WTC11 (cell line): ENCODE data around the gene LMAN2L. TPM values are rescaled to one million over a fixed set of nuclear protein-coding genes. Genes with fewer than 3 reads are reported as not detected.

ENCODE experiments used
- ATAC-seq: fragments of 200-7000 bp; cut with Tn5 transposase; 2 replicates; pipeline ENCODE4 v1.10.0; 2021; ENCODE audit warnings: mild to moderate bottlenecking, moderate library complexity
- CTCF ChIA-PET: fragments of 300-600 bp; sonication (Branson Sonifier 250); formaldehyde crosslinking; loops from one replicate; lab custom pipeline; 2021; ENCODE audit warnings: antibody characterized with exemption; lab: Charles Lee
- POLR2A ChIA-PET: fragments of 350-600 bp; sonication (Branson Sonifier 250); formaldehyde crosslinking; loops from one replicate; lab custom pipeline; 2021; ENCODE audit warnings: antibody characterized with exemption; lab: Charles Lee
- DNase-seq: peaks from one replicate; pipeline ENCODE4 v3.0.0; 2021; ENCODE audit warnings: low spot score
- H3K27ac Mint-ChIP-seq: 2 replicates; pipeline ENCODE4 v1.8.0; 2021; ENCODE audit warnings: mixed read lengths
- H3K27me3 Mint-ChIP-seq: 2 replicates; pipeline ENCODE4 v1.8.0; 2021; ENCODE audit warnings: low read depth, mild to moderate bottlenecking, moderate library complexity, mixed read lengths
- H3K36me3 Mint-ChIP-seq: 2 replicates; pipeline ENCODE4 v1.8.0; 2021; ENCODE audit warnings: mixed read lengths
- H3K4me1 Mint-ChIP-seq: 2 replicates; pipeline ENCODE4 v1.8.0; 2022; ENCODE audit warnings: mixed read lengths
- H3K4me3 Mint-ChIP-seq: 2 replicates; pipeline ENCODE4 v1.8.0; 2021; ENCODE audit warnings: mild to moderate bottlenecking, moderate library complexity, mixed read lengths
- H3K9me3 Mint-ChIP-seq: 2 replicates; pipeline ENCODE4 v1.8.0; 2021; ENCODE audit warnings: mixed read lengths
- ELF4 ChIP-seq: sonication (generic); formaldehyde crosslinking; IDR thresholded peaks from 2 replicates; pipeline ENCODE4 v1.8.1; 2022; ENCODE audit warnings: low read depth, mild to moderate bottlenecking, moderate library complexity, missing genetic modification reagents
- ESRRA ChIP-seq: sonication (generic); formaldehyde crosslinking; IDR thresholded peaks from 2 replicates; pipeline ENCODE4 v1.8.1; 2022; ENCODE audit warnings: mild to moderate bottlenecking, missing genetic modification reagents, borderline replicate concordance
- ETV6 ChIP-seq: sonication (generic); formaldehyde crosslinking; IDR thresholded peaks from 2 replicates; pipeline ENCODE4 v1.8.1; 2022; ENCODE audit warnings: mild to moderate bottlenecking, missing genetic modification reagents
- FOXJ3 ChIP-seq: sonication (generic); formaldehyde crosslinking; IDR thresholded peaks from 2 replicates; pipeline ENCODE4 v1.9.0; 2021; ENCODE audit warnings: missing genetic modification reagents, mild to moderate bottlenecking, borderline replicate concordance
- IRF2 ChIP-seq: sonication (generic); formaldehyde crosslinking; IDR thresholded peaks from 2 replicates; pipeline ENCODE4 v1.8.0; 2022; ENCODE audit warnings: low read depth, missing genetic modification reagents, borderline replicate concordance
- RELA ChIP-seq: sonication (generic); formaldehyde crosslinking; IDR thresholded peaks from 2 replicates; pipeline ENCODE4 v1.8.1; 2022; ENCODE audit warnings: missing genetic modification reagents, mild to moderate bottlenecking, borderline replicate concordance
- SP1 ChIP-seq: sonication (generic); formaldehyde crosslinking; conservative IDR thresholded peaks from 2 replicates; pipeline ENCODE4 v1.8.1; 2022; ENCODE audit warnings: missing genetic modification reagents
- ZNF219 ChIP-seq: sonication (generic); formaldehyde crosslinking; IDR thresholded peaks from 2 replicates; pipeline ENCODE4 v1.8.0; 2023; ENCODE audit warnings: missing genetic modification reagents, mild to moderate bottlenecking, borderline replicate concordance
- ZNF317 ChIP-seq: sonication (generic); formaldehyde crosslinking; IDR thresholded peaks from 2 replicates; pipeline ENCODE4 v1.8.1; 2023; ENCODE audit warnings: low read depth, mild to moderate bottlenecking, moderate library complexity, missing genetic modification reagents, borderline replicate concordance
- total RNA-seq: library from RNA; stranded (reverse); gene quantifications from 3 replicates; pipeline ENCODE4 v1.2.3, GENCODE V29; 2021
- TF ChIP-seq, protein P1 (sequence below): fragments of 250-450 bp; sonication (Bioruptor Pico); IDR thresholded peaks from 2 replicates; pipeline ENCODE4 v1.9.0; 2021; ENCODE audit warnings: mild to moderate bottlenecking, borderline replicate concordance
- TF ChIP-seq, protein P2 (sequence below): sonication (generic); formaldehyde crosslinking; IDR thresholded peaks from 2 replicates; pipeline ENCODE4 v1.8.0; 2023; ENCODE audit warnings: mild to moderate bottlenecking, missing genetic modification reagents
- TF ChIP-seq, protein P3 (sequence below): sonication (generic); formaldehyde crosslinking; IDR thresholded peaks from 2 replicates; pipeline ENCODE4 v1.8.1; 2022; ENCODE audit warnings: low read depth, mild to moderate bottlenecking, moderate library complexity, missing genetic modification reagents, borderline replicate concordance
- TF ChIP-seq, protein P4 (sequence below): fragments of 250-450 bp; sonication (Bioruptor Pico); IDR thresholded peaks from 2 replicates; pipeline ENCODE4 v1.9.0; 2021; ENCODE audit warnings: moderate library complexity, mild to moderate bottlenecking, inconsistent platforms, borderline replicate concordance
- TF ChIP-seq, protein P5 (sequence below): sonication (generic); formaldehyde crosslinking; IDR thresholded peaks from 2 replicates; pipeline ENCODE4 v1.8.0; 2023; ENCODE audit warnings: missing genetic modification reagents, mild to moderate bottlenecking, borderline replicate concordance
- TF ChIP-seq, protein P6 (sequence below): sonication (generic); formaldehyde crosslinking; IDR thresholded peaks from 2 replicates; pipeline ENCODE4 v1.8.0; 2022; ENCODE audit warnings: mild to moderate bottlenecking, missing genetic modification reagents
- TF ChIP-seq, protein P7 (sequence below): sonication (generic); formaldehyde crosslinking; conservative IDR thresholded peaks from 2 replicates; pipeline ENCODE4 v1.8.1; 2023; ENCODE audit warnings: mild to moderate bottlenecking, low read depth, missing genetic modification reagents, moderate library complexity

The LMAN2L gene
- total RNA-seq, 1 experiment from 2014 or later, result 13.5 TPM

DNA sequence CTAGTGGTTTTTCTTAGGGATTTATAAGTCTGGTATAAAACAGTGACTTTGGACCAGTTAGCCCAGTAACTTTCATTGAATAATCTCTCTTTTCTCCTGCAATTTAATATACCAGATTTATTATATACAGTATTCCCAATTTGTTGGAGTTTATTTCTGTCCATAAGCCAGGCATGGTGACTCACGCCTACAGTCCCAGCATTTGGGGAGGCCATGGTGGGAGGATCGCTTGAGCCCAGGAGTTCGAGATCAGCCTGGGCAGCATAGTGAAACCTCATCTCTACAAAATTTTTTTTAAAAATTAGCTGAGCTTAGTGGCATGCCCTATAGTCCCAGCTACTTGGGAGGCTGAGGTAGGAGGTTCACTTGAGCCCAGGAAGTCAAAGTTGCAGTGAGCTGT is 47.5 kb upstream of the LMAN2L start (continued):
- TF ChIP-seq, protein P1, sequence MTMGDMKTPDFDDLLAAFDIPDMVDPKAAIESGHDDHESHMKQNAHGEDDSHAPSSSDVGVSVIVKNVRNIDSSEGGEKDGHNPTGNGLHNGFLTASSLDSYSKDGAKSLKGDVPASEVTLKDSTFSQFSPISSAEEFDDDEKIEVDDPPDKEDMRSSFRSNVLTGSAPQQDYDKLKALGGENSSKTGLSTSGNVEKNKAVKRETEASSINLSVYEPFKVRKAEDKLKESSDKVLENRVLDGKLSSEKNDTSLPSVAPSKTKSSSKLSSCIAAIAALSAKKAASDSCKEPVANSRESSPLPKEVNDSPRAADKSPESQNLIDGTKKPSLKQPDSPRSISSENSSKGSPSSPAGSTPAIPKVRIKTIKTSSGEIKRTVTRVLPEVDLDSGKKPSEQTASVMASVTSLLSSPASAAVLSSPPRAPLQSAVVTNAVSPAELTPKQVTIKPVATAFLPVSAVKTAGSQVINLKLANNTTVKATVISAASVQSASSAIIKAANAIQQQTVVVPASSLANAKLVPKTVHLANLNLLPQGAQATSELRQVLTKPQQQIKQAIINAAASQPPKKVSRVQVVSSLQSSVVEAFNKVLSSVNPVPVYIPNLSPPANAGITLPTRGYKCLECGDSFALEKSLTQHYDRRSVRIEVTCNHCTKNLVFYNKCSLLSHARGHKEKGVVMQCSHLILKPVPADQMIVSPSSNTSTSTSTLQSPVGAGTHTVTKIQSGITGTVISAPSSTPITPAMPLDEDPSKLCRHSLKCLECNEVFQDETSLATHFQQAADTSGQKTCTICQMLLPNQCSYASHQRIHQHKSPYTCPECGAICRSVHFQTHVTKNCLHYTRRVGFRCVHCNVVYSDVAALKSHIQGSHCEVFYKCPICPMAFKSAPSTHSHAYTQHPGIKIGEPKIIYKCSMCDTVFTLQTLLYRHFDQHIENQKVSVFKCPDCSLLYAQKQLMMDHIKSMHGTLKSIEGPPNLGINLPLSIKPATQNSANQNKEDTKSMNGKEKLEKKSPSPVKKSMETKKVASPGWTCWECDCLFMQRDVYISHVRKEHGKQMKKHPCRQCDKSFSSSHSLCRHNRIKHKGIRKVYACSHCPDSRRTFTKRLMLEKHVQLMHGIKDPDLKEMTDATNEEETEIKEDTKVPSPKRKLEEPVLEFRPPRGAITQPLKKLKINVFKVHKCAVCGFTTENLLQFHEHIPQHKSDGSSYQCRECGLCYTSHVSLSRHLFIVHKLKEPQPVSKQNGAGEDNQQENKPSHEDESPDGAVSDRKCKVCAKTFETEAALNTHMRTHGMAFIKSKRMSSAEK, result no peak
- TF ChIP-seq ELF4 (CRISPR knock-in tag), result no peak
- TF ChIP-seq, protein P2, sequence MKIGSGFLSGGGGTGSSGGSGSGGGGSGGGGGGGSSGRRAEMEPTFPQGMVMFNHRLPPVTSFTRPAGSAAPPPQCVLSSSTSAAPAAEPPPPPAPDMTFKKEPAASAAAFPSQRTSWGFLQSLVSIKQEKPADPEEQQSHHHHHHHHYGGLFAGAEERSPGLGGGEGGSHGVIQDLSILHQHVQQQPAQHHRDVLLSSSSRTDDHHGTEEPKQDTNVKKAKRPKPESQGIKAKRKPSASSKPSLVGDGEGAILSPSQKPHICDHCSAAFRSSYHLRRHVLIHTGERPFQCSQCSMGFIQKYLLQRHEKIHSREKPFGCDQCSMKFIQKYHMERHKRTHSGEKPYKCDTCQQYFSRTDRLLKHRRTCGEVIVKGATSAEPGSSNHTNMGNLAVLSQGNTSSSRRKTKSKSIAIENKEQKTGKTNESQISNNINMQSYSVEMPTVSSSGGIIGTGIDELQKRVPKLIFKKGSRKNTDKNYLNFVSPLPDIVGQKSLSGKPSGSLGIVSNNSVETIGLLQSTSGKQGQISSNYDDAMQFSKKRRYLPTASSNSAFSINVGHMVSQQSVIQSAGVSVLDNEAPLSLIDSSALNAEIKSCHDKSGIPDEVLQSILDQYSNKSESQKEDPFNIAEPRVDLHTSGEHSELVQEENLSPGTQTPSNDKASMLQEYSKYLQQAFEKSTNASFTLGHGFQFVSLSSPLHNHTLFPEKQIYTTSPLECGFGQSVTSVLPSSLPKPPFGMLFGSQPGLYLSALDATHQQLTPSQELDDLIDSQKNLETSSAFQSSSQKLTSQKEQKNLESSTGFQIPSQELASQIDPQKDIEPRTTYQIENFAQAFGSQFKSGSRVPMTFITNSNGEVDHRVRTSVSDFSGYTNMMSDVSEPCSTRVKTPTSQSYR (CRISPR knock-in tag), result no peak
- no peak for TF ChIP-seq ZNF317 (CRISPR knock-in tag)
- TF ChIP-seq ESRRA, result no peak
- TF ChIP-seq, protein P3, sequence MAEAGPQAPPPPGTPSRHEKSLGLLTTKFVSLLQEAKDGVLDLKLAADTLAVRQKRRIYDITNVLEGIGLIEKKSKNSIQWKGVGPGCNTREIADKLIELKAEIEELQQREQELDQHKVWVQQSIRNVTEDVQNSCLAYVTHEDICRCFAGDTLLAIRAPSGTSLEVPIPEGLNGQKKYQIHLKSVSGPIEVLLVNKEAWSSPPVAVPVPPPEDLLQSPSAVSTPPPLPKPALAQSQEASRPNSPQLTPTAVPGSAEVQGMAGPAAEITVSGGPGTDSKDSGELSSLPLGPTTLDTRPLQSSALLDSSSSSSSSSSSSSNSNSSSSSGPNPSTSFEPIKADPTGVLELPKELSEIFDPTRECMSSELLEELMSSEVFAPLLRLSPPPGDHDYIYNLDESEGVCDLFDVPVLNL (CRISPR knock-in tag), result no peak
- TF ChIP-seq, protein P4, sequence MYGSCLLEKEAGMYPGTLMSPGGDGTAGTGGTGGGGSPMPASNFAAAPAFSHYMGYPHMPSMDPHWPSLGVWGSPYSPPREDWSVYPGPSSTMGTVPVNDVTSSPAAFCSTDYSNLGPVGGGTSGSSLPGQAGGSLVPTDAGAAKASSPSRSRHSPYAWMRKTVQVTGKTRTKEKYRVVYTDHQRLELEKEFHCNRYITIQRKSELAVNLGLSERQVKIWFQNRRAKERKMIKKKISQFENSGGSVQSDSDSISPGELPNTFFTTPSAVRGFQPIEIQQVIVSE, result no peak
- TF ChIP-seq FOXJ3 (CRISPR knock-in tag), result no peak
- no peak for TF ChIP-seq ZNF219
- TF ChIP-seq, protein P5, sequence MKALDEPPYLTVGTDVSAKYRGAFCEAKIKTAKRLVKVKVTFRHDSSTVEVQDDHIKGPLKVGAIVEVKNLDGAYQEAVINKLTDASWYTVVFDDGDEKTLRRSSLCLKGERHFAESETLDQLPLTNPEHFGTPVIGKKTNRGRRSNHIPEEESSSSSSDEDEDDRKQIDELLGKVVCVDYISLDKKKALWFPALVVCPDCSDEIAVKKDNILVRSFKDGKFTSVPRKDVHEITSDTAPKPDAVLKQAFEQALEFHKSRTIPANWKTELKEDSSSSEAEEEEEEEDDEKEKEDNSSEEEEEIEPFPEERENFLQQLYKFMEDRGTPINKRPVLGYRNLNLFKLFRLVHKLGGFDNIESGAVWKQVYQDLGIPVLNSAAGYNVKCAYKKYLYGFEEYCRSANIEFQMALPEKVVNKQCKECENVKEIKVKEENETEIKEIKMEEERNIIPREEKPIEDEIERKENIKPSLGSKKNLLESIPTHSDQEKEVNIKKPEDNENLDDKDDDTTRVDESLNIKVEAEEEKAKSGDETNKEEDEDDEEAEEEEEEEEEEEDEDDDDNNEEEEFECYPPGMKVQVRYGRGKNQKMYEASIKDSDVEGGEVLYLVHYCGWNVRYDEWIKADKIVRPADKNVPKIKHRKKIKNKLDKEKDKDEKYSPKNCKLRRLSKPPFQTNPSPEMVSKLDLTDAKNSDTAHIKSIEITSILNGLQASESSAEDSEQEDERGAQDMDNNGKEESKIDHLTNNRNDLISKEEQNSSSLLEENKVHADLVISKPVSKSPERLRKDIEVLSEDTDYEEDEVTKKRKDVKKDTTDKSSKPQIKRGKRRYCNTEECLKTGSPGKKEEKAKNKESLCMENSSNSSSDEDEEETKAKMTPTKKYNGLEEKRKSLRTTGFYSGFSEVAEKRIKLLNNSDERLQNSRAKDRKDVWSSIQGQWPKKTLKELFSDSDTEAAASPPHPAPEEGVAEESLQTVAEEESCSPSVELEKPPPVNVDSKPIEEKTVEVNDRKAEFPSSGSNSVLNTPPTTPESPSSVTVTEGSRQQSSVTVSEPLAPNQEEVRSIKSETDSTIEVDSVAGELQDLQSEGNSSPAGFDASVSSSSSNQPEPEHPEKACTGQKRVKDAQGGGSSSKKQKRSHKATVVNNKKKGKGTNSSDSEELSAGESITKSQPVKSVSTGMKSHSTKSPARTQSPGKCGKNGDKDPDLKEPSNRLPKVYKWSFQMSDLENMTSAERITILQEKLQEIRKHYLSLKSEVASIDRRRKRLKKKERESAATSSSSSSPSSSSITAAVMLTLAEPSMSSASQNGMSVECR (CRISPR knock-in tag), result no peak
- TF ChIP-seq, all 79 proteins: peak for 0

DNA sequence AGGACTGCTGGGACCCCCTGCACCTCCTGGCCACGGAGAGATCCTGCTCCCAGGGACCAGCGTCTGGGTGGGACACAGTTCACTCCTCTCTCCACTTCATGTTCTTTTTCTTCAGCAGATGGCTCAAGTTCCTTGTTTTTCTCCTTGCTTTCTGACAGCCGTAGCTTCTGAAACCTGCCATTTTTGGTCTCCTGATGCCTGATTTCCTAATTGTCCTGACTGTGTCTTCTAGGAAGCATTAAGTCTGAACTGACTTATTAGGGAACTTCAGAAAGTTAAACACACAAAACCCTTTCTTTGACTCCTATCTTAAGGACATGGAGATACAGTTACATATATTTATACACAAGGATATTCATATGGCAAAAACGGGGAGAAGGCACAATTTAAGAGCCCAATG is 43.5 kb upstream of the LMAN2L start:
- no peaks in the 10 kb centered on the region for H3K27me3 Mint-ChIP-seq
- no peak for ATAC-seq
- TF ChIP-seq IRF2, result no peak
- TF ChIP-seq RELA (CRISPR knock-in tag), result no peak
- TF ChIP-seq, protein P6, sequence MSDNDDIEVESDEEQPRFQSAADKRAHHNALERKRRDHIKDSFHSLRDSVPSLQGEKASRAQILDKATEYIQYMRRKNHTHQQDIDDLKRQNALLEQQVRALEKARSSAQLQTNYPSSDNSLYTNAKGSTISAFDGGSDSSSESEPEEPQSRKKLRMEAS (CRISPR knock-in tag), result no peak
- no peak for TF ChIP-seq ETV6 (CRISPR knock-in tag)
- no peak for TF ChIP-seq SP1 (CRISPR knock-in tag)
- TF ChIP-seq, protein P7, sequence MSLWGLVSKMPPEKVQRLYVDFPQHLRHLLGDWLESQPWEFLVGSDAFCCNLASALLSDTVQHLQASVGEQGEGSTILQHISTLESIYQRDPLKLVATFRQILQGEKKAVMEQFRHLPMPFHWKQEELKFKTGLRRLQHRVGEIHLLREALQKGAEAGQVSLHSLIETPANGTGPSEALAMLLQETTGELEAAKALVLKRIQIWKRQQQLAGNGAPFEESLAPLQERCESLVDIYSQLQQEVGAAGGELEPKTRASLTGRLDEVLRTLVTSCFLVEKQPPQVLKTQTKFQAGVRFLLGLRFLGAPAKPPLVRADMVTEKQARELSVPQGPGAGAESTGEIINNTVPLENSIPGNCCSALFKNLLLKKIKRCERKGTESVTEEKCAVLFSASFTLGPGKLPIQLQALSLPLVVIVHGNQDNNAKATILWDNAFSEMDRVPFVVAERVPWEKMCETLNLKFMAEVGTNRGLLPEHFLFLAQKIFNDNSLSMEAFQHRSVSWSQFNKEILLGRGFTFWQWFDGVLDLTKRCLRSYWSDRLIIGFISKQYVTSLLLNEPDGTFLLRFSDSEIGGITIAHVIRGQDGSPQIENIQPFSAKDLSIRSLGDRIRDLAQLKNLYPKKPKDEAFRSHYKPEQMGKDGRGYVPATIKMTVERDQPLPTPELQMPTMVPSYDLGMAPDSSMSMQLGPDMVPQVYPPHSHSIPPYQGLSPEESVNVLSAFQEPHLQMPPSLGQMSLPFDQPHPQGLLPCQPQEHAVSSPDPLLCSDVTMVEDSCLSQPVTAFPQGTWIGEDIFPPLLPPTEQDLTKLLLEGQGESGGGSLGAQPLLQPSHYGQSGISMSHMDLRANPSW (CRISPR knock-in tag), result no peak
- TF ChIP-seq, all 79 proteins: peak for 0
- Mint-ChIP-seq H3K9me3 (no peaks in the 10 kb centered on the region), H3K36me3 (no peaks in the 10 kb centered on the region), H3K4me3 (no peak overlapping the region), H3K4me1 (no peaks in the 10 kb centered on the region), H3K27ac (no peak overlapping the region)
- POLR2A ChIA-PET, result no interaction called here
- DNase-seq, result no peak
- CTCF ChIA-PET, result interaction anchor here (0.6 to 0.9 kb wide), 2 partner anchors 20 to 218 kb away, joined by 3 read pairs; no protein-coding TSS in a partner anchor
